Cerebellar nuclear complex (tissue), 1 donor: ENCODE results near the gene FAM43B.

Experiments used
- DNase-seq, 2 experiments: peaks; one replicate each; lab custom pipeline; 2025; lab: John Stamatoyannopoulos, UW

FAM43B gene

GRCh38 chr1:20551161-20551560, 1.2 kb upstream of the FAM43B start:
- no peak for DNase-seq

- no peak for DNase-seq
Observed at GRCh38 chr1:20552728-20553445, 514 bp downstream of the FAM43B start.

GRCh38 chr1:20555025-20555757, 2.8 kb downstream of the FAM43B start:
- DNase-seq = no peak

DNA sequence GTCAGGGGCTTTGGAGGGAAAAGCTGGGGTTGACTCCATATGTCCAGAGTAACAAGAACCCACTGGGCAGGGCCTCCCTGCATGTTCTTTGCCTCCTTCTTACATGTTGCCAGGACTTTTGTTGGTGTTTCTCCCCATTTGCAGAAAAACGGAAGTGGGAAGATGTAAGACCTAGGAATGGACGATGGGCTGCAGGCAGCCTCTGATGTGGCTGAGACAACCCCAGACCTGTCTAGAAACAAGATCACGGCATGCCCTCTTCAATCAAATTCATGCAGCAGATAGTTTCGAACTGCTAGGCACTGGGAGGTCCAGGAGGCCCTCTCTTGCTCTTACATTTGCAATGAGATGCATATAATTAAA, 3.4 kb downstream of the FAM43B start:
- no peak for DNase-seq

GRCh38 chr1:20558191-20558590, 5.8 kb downstream of the FAM43B start:
- DNase-seq = no peak

GRCh38 chr1:20560966-20561365, 8.6 kb downstream of the FAM43B start:
- no peak for DNase-seq

- no peak for DNase-seq
Observed at GRCh38 chr1:20565234-20565633, 12.9 kb downstream of the FAM43B start.

DNA sequence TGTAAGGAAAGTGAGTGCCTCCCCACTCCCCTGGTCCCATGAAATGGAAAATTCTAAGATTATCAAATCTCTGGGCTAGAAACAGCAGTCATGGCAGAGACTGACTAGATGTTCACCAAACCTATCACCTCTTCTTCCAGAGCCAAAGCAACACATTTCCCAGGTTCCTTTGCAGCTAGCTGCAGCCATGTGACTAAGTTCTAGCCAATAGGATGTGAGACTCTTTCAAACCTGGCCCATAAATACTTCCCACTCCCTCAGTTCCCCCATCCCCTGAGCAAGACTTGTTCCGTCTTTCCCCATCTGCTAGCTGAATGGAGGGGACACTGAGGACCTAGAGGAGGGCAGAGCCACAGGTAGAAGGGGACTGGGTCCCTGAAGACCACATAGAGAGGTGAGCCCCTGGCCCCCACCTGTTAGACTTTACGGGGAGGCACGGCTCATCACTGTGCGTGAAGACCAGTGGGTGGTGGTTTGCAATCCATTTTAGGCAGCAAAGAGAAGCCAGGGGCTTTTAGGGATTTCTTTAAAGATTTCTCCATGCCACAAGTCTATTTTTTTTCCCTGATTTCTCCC, 17.2 kb downstream of the FAM43B start:
- DNase-seq = no peak

DNA sequence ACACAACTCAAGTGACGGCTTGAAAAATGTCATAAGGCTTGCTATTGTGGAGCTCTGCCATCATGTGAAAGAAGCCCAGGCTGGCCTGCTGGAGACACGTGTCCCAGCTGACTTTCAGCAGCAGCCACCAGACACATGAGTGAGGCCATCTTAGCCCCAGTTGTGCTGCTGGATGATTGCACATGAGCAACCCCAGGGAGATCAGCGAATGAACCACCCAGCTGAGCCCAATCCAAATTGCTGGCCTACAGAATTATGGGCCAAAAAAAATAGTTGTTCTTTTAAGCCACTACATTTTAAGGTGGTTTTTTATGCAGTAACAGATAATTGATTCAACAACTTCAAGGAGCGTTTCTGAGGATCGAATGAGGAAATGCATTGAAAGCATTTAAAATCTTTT, 19.1 kb downstream of the FAM43B start:
- no peak for DNase-seq

- DNase-seq = no peak
Observed at GRCh38 chr1:20573987-20574386, 21.6 kb downstream of the FAM43B start.

GRCh38 chr1:20574686-20575540, 22.5 kb downstream of the FAM43B start:
- no peak for DNase-seq

DNA sequence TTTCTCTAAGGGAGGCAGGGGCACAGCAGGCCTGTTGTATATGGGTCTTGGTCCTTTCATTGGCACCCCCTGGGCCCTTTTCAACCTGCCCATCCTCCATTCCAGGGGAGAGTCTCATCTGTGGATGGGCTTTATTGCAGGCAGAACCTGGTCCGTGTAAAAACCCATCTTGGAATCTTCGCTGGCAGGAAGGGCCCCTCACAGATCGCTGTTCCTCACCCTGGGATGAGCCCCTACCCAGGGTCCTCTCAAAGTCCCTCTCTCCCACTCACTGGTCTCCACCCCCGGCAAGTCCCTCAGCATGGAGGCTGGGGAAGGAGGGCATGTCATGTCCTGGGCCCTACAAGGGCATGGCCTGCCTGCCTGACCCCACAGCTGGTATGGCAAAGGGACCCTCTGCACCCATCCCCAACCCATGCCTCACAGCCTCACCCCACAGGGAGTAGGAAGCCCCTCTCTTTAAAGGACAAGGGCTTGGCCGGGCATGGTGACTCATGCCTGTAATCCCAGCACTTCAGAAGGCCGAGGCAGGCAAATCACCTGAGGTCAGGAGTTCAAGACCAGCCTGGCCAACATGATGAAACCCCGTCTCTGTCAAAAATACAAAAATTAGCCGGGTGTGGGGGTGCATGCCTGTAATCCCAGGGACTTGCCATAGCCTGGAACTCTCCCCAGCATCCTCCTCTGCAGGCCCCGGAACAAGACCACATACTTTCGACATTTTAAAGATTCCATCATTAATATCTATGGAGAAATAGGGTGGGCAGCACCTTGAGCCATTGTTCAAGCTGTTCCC, 23.4 kb downstream of the FAM43B start:
- no peak for DNase-seq

DNA sequence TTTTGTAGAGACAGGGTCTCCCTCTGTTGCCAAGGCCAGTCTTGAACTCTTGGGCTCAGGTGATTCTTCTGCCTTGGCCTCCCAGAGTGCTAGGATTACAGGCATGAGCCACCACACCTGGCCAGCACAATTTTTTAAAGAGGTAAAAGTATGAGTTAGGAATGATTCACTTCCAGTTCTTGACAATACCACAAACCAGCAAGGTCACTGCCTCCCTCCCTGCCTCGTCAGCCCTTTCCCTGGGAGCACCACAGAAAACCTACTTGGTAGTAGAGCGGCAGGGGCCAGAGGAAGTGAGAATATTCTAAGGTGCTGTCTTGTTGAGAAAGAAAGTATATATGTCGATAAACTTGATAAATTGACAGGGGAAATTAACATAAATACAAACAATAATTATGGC, 25.7 kb downstream of the FAM43B start:
- DNase-seq = no peak

DNA sequence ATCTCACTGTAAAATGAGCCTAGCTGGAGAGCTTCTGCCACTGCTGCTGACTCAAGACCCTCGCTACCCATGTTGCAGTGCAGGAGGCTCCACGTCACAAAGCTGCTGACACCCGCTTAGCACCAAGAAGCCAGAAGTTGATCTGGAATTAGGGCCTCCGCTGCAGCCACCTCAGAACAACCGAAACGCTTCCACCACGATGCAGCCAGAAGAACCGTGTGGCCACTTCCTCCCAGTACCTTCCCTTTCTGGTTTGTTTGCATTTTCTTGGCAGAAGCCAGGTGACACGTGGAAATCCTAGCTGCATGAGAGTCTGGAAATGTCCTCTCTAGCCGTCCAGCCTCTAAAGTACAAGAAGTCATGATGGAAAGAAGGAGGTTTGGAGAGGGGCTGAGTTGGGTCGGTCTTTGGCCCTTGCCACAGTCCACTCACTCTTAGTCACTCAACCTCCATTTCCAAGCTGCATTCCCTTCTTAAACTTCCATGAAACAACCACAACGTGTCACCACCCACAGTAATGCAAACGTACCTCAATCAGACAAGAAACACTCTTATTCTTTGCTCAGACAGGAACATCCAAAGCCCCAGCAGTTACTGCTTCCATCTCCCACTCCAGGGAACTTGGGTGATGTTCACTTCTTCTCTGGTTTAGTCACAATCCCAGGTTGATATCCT, 26.5 kb downstream of the FAM43B start:
- DNase-seq = no peak

DNA sequence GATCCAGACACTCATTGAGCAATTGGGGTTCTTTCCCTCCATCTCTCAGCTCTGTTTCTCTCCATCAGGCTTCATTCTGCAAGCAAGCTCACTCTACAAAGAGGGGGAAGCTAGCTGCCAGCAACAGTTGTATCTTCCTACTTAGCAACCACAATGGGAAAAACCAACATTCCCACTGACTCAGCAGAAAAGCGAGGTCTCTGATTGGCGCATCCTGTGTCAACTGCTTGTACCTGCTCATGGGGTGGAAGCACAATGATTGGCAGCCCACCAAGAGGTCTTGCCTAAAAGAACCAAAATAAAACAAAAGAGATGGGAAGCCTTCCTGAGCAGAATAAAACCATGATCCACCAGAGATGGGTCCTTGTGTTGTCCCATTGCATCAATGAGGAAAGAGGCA, 32.5 kb downstream of the FAM43B start:
- DNase-seq = no peak

DNA sequence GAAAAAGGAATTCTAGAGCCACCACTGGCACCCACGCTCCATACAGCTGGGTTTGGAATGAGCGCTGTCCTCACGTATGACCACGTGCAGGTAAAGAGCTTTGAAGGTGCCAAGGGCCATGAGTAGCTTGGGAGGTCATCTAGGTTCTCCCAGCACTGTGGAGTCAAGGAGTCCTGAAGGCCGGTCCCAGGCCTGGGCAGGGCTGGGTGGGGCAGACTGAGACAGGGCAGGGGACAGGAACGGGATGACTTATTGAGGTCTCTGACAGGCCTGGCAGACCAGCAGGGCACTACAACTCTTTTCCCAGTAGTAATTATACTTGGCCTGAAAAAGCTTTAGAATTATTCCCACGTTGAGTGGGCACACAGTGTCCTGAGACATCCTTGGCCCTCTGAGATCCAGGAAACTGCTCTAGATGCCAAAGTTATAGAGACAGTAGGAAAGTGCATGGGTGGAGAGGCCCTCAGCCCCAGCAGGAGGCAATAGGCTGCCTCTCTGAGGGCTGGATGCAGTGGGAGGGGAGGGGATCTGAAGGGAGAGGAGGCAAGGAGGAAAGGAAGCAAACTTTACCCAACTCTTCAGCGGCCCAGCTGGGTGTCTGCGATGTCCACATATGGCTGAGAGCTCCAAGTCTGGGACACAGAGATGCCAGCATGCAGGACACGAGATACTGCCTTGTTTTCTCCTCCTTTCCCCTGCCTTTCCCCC, 34.7 kb downstream of the FAM43B start:
- no peak for DNase-seq

DNA sequence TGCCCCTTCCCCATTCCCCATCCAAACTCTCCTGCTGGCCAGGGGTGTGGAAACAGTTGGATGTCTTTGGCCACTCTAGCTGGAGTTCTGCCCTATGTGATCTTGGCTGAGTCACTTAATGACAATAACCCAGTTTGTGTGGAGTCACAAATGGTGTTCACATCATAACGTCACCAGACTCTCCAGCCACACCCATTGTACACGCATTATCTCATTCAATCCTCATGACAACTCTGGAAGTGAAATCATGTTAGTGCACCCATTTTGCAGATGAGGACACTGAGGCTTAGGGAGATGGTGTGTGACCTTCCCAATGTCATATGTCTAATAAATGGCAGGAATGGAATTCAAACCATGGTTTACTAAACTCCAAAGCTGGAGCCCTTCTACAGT, 35.3 kb downstream of the FAM43B start:
- DNase-seq = no peak

- no peak for DNase-seq
Observed at GRCh38 chr1:20588634-20589225, 36.4 kb downstream of the FAM43B start, which contains the start of gene CDA. Gene CDA (plus strand): TSS chr1:20589097. CDS start chr1:20589130, 33 bp downstream.

GRCh38 chr1:20589331-20590278, 37.2 kb downstream of the FAM43B start:
- DNase-seq = no peak
